Fibroblast of skin of left biceps (primary cell): ENCODE measurements around the gene ACKR3.

ENCODE experiments used
- DNase-seq, 2 experiments: peaks; one replicate each; pipeline ENCODE4 v3.0.0-alpha.2; 2013; ENCODE audit warnings: low read depth in 2 of 2

ACKR3 gene

DNA sequence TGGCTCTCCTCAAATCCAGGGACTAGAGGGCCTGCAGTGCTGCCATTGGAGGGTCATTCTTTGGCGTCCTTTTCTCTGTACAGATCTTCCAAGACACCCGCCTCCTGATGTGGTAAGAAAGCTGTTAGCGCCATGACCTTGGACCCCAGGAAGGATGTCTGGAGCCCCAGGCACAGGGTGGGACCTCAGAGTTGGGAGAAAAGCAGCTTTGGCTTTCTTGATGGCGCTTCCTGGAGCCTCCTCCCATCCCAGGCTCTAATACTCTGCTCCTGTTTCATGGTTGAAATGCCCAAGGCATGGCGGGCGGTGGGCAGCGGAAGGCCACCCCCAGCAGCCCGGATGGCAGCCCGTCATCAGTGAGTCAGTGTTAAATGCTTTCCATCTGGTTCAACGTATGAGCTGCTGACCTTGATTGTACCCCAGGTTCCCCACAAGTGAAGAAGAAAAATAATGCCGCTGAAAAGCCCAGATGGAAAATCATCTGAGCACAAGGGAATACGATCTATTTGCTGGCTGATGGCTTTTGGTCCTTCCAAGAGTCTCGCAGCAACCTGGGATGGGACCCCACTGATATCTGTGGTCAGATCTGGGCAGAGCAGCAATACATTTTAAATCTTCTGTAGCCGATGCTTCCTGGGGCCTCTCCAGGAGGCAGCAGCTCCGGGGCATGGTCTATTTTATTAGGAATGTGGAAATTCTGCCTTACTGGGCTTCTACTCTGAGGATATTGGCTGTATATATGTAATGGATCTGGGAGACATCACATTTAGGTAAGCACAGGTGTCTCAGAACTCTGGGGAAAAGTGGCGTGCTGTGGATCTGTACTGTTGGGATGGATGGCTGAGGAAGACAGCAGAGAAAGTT is 15.1 kb downstream of the ACKR3 start:
- no peak for DNase-seq

DNA sequence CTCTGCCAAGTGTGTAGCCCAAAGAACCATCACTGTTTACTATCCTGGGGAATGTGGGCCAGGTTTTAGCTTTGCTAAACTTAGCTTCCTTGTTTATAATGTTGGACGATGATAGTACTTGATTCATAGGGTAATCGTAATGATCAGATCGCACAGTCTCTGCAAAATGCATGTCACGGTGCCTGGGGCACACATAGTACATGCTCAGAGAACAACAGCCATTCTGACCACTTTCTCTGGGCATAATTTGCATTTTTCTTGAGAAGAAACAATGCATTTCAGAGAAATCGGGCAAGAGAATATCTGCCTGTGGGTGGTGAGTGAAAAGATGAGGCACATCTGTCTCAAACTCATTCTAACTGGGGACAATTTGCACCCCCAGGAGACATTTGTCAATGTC is 16.3 kb downstream of the ACKR3 start:
- no peak for DNase-seq

GRCh38 chr2:236587861-236588815 is 18.5 kb downstream of the ACKR3 start:
- DNase-seq = no peak

GRCh38 chr2:236588932-236589592 is 19.4 kb downstream of the ACKR3 start:
- no peak for DNase-seq

DNA sequence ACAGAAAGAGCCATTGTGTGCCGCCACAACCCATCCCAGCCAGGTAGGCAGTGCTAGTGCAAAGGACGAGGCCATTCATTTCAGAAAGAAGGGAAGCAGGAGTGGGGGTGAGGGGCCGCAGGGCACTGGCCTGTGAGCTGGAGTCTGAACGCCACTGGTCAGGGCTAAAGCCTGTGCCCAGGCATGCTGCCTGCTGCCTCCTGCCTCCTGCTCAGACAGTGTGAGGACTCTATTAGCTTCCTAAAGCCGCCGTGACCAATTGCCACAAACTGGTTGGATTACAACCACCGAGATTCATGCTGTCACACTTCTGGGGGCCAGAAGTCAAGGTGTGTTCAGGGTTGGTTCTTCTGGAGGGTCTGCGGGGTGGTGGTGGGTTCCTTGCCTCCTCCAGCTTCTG is 21.2 kb downstream of the ACKR3 start:
- DNase-seq = no peak

DNA sequence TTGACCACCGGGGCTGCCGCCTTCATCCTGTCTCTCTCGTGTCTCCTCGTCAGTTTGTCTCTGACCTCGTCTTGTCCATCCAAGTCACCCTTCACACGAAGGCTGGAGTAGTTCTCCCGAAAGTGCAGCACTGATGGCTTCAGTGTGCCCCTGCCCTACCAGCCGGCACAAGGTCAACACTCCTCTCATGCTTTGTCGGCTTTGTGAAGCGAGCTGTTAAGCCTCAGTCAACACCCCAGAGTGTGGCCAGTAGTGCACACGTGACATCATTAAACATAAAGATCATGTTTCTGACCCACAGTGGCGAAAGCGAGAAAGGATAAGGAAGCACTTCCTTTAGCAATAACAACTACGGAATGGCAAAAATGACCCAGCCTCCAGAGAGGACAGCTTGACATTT is 23.2 kb downstream of the ACKR3 start:
- DNase-seq = no peak

DNA sequence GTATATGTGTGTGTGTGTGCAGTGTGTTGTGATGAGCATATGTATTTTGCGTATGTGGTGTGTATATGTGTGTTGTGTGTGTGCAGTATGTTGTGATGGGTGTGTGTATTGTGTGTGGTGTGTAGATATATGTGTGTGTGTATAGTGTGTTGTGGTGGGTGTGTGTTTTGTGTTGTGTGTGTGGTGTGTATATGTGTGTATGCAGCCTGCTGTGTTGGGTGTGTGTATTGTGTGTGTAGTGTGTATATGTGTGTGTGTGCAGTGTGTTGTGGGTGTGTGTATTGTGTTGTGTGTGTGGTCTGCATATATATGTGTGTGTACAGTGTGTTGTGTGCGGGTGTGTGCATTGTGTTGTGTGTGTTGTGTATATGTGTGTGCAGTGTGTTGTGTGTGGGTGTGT is 23.9 kb downstream of the ACKR3 start:
- no peak for DNase-seq

- DNase-seq = no peak
These were observed 24.3 kb downstream of the ACKR3 start for GRCh38 chr2:236593956-236594355.

DNA sequence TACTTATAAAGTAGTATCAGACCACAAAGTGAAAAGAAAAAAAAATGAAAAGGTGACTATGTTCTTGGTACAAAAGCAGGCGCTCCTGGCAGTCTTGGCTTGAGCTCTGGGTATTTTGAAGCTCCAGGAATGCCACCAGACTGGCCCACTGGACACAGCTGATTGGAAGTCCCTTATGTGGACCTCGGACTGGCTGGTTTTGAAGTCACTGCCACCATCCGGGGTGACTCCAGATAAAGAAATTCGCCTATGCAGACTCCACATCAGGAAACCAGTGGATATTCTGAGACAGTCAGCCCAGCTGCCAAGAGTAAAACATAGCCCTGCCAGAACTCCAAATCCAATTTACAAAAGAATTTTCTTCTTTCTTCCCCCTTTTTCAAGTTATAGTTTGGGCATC is 28.0 kb downstream of the ACKR3 start:
- DNase-seq = no peak

DNA sequence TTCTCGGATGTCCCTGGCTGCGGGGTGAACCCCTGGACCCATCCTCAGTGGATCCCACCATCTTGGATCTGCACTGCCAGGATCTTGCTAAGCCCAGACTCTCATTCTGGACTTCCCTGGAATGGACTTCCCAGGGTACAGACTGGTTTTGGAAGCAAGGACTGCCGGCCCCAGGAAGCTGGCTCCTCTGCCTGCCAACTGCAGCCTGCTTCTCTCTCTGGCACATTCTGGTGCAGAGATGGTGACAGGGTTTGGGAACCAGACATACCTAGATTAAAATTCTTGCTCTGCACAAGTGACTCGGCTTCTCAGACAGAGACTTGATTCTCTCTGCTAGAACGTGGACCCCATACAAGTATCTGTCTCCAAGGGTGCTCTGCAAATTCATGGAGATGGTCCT is 29.4 kb downstream of the ACKR3 start:
- no peak for DNase-seq

- no peak for DNase-seq
These were observed 30.5 kb downstream of the ACKR3 start for GRCh38 chr2:236600158-236600557.

DNA sequence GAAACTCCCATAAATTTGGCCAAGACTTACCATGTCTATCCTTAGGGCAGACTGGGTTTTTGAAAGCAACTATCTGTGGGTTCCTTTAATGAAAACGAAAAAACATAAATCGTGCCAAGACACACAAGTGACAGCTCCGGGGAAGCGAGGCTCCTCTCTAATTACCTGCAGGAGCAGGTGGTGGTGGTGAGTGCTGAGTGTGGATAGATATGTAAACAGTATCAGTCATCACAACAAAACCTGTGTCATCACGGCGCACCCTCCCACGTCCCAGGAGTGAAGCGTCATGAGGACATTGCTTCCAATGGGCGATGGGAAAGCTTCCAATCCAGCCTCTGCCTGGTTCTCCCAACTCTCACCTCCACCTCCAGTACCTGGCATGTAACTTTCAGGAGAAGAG is 31.3 kb downstream of the ACKR3 start:
- no peak for DNase-seq

DNA sequence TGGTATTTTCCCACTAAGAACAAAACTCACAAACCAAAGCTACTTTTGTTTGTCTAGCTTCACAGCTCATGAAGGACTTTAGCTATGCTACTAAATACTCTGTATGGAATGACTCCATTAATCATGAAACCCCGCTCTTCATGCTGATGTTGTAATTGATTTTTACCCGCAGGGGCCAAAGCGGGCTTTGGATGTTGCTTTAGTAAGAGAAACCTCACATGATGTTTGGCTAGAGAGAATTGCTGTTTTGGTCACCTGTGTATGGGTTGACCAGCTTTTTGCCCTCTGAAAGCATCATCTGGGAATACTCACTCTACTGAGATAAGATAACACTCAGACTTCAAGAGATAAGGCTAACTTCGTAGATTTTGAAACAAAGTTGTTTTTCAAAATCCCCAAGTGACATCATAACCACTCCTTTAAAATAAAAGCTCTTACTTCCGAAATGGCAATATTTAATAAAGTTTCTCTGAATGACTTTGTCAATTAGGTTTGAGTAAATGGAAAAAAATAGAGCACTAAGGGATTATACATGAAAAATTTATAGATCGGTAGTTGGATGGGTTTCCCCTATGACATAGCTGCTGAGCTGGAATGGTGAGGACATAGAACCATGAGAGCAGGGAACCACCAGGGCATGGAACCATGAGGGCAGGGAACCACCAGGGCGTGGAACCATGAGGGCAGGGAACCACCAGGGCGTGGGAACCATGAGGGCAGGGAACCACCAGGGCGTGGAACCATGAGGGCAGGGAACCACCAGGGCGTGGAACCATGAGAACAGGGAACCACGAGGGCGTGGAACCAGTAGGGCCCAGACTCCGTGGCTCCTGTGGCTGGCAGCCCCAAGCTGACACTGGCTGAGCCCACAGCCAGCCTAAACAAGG is 31.9 kb downstream of the ACKR3 start:
- DNase-seq = no peak

DNA sequence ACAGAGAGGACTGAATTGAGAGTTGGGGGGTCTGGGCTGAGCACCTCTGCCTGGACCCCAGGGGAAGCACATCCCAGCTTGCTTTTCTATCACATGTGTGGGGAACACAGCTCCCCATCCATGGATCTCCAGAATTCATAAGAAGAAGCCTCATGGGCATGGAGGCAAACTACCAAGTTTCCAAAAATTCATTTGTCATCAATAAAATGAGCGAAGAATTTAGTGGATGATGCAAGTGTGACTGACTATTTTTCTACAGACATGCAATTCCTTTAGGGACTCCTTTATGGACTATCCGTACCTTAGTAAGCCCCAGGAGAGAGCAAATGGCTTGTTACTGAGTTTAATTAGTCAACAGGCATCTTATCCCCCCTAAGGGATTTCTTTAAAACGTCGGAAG is 33.1 kb downstream of the ACKR3 start:
- no peak for DNase-seq

DNA sequence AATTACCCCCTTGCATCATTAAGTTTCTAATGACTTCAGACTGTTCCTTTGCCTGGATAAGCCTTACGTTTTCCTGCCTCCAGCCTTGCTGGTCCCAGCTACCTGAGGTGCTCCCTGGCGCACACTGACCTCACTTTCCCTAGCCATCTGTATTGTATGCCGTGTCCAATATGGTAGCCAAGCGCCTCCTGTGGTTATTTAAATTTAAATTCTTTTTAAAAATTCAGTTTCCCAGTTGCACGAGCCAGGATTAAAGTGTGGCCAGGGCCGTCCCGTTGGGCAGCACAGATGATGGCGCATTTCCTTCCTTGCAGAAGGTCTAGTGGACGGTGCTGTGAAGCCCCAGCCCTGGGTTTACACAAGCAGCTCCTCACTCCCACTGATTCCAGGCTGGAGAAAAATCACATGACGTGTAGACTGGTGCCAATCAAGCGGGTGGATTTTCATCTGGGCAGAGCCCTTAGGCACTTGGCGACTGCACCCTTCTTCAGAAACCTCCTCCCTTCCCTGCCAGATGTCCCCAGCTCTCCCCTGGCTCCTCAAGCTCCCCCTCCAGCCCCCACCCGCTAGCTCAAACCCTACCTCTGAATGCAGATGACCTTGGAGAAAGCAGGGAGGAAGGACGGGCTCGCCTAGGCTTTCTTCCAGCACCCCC is 33.9 kb downstream of the ACKR3 start:
- DNase-seq = no peak

DNA sequence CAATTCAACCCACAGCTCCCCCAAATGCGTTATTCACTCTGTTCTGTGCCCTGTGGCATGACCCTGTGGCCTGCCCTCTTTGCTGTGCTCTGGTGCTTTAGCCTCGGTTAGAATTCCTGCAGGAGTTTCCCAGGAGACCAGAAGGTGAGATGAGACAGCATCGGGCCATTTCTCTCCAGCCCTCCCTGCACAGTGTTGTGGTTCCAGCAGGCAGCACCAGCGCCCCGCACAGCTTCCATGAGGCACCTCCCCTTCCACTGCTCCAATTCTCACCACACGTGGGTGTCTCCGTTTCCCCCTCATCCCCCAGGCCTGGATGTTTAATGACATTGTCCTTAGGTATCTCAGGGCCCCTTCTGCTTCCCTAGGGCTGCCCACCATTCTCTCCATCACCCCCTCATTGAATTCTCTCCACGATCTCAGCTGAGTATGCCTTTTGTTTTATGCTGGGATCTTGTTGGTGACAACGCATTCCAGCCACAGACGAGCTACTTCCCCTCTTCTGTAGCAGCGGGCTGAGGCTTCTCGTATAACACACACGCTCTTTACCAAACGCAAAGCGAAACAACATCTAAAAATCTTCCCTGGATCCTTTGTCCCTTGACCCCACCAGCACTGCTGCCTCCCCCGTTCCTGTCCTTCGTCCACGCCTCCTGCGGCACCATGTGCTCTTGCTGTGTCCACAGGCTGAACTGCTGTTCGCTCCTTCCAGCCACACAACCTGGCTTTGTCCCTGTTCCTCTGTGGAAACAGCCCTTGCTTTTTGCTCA is 35.1 kb downstream of the ACKR3 start:
- DNase-seq = no peak

DNA sequence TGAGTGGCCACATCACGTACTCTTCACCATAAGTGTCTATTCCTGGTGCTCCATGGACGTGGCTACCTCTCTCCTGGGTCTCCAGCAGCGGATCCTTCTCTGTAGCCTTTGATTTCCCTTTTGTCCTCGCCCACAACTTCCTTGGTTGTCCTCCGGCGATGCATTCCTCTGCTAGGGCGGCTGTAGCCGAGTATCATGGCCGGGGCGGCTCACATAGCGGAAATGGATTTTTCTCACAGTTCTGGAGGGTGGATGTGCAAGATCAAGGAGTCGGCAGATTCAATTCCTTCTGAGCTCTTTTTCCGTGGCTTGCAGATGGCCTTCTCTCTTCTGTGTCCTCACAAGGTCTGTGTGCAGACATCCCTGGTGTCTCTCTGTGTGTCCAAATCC is 35.7 kb downstream of the ACKR3 start:
- DNase-seq = no peak

DNA sequence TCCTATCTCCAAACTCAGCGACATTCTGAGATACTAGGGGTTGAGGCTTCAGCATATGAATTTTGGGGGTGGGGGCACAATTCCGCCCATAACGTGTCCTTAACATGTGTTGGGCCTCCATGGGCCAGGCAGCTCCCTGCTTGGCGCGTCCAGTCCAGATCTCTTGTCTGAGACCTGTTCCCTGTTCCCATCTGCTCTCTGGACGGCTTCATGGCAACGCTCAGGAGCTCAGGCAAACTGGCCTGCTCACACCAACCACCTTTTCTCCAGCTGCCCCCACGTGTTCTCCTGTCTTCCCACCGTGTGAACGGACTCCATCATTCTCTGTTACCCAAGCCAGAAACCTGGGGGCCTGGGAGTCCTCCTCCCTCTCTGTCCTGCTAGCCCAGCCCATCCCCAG is 36.4 kb downstream of the ACKR3 start:
- DNase-seq = no peak

- peak; percentile 47 to 54 for DNase-seq
These were observed 38.0 kb downstream of the ACKR3 start for GRCh38 chr2:236607471-236608187.
